ENCODE measurements around the gene DENND6B.

Gene DENND6B

DNA sequence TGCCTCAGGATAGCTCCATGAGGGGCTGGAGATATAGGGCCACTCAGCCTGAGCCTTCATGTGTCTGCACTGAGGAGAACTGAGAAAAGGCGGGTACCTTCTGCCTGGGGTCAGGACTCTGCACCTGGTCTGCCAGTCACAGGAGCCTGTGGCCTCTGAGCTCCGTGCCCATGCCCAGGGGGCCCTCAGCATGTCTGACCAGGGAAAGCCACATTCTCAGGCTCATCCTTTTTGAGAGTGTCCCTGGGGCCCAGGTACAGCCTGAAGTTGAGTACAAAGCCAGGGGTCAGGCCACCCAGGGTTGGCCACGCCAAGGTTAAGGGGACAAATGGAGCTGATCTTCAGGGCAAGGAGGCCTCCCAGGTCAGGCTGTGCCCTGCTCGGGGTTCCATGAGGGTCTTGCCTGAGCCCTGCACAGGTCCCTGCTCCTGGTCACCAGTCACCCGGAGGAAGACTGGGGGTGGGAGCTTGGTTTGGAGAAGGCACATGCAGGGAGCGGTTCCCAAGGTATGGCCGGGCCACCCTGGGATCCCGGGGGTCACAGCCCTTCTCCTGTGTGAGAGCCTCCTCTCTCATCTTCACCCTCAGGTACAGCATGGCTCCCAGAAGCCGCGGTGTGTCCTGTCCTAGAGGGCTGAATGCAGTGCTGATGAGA, 6.0 kb downstream of the DENND6B start:
- TF ChIP-seq CTCF (IDR thresholded peaks at IDR 0.05; ENCODE audit: low read length): no peak
- no peak for TF ChIP-seq EZH2 (IDR thresholded peaks at IDR 0.05; ENCODE audit: borderline replicate concordance, low read length)

DNA sequence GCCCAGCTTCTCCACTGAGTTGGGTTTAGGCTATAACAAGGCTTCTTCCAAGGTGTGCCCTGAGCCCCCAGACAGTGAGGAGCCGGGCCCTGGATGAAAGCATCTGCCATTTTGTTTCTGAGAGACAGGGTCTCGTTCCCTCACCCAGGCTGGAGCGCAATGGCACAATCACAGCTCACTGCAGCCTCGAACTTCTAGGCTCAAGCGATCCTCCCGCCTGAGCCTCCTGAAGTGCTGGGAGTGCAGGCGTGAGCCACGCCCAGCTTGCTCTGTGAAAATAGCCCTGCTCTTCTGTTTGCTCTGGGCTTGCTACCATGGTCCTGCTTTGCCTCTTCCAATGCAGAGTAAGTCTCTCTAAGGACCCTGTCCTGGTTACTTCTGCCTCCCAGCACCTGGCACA, 6.7 kb downstream of the DENND6B start:
- TF ChIP-seq EZH2 (IDR thresholded peaks at IDR 0.05; ENCODE audit: borderline replicate concordance, low read length) (no peak), CTCF (IDR thresholded peaks at IDR 0.05; ENCODE audit: low read length) (no peak)
- Histone ChIP-seq H3K9ac (ENCODE audit: low read length) (no peak overlapping the region), H3K9me2 (ENCODE audit: low read depth, low read length) (no peaks in the 10 kb centered on the region)

More for the DNA sequence above, 6.0 kb downstream of the DENND6B start:
- Histone ChIP-seq H3K36me3 (ENCODE audit: insufficient read depth, low read length) (no peaks in the 10 kb centered on the region), H2AFZ (ENCODE audit: low read length) (no peak overlapping the region), H3K27ac (ENCODE audit: low read depth, low read length, poor library complexity, severe bottlenecking) (no peak overlapping the region), H3K79me2 (ENCODE audit: insufficient read depth, low read length) (no peaks in the 10 kb centered on the region), H3K4me2 (ENCODE audit: low read length) (no peak overlapping the region), H3K4me1 (ENCODE audit: insufficient read depth, low read length, severe bottlenecking) (no peaks in the 10 kb centered on the region), H3K4me3 (ENCODE audit: low read depth, low read length, poor library complexity, severe bottlenecking) (no peak overlapping the region), H3K9me2 (ENCODE audit: low read depth, low read length) (no peaks in the 10 kb centered on the region), H3K27me3 (ENCODE audit: insufficient read depth, low read length) (peaks cover 7% of the 10 kb centered on the region; the same call in 1 of the 2 replicates), H4K20me1 (ENCODE audit: insufficient read depth, low read length) (no peaks in the 10 kb centered on the region), H3K9me3 (ENCODE audit: low read length) (no peaks in the 10 kb centered on the region), H3F3A (ENCODE audit: insufficient read depth, low read length) (no peaks in the 10 kb centered on the region), H3K9ac (ENCODE audit: low read length) (no peak overlapping the region)

GRCh38 chr22:50319503-50319951, 7.3 kb downstream of the DENND6B start:
- no peaks in the 10 kb centered on the region for H4K20me1 ChIP-seq (ENCODE audit: insufficient read depth, low read length)
- no peak overlapping the region for H3K9ac ChIP-seq (ENCODE audit: low read length)

More for the DNA sequence above, 6.7 kb downstream of the DENND6B start:
- H3K27me3 ChIP-seq (ENCODE audit: insufficient read depth, low read length): peaks cover 7% of the 10 kb centered on the region; the same call in 1 of the 2 replicates
- no peak overlapping the region for H3K4me2 ChIP-seq (ENCODE audit: low read length)
- no peaks in the 10 kb centered on the region for H3K9me3 ChIP-seq (ENCODE audit: low read length)
- H3K27ac ChIP-seq (ENCODE audit: low read depth, low read length, poor library complexity, severe bottlenecking): no peak overlapping the region
- H3F3A ChIP-seq (ENCODE audit: insufficient read depth, low read length): no peaks in the 10 kb centered on the region
- H3K4me3 ChIP-seq (ENCODE audit: low read depth, low read length, poor library complexity, severe bottlenecking): no peak overlapping the region
- no peak overlapping the region for H2AFZ ChIP-seq (ENCODE audit: low read length)
- H3K4me1 ChIP-seq (ENCODE audit: insufficient read depth, low read length, severe bottlenecking): peaks cover 4% of the 10 kb centered on the region
- no peaks in the 10 kb centered on the region for H3K36me3 ChIP-seq (ENCODE audit: insufficient read depth, low read length)
- H4K20me1 ChIP-seq (ENCODE audit: insufficient read depth, low read length): no peaks in the 10 kb centered on the region
- no peaks in the 10 kb centered on the region for H3K79me2 ChIP-seq (ENCODE audit: insufficient read depth, low read length)

More at GRCh38 chr22:50319503-50319951, 7.3 kb downstream of the DENND6B start:
- no peaks in the 10 kb centered on the region for H3F3A ChIP-seq (ENCODE audit: insufficient read depth, low read length)
- no peak overlapping the region for H2AFZ ChIP-seq (ENCODE audit: low read length)
- H3K79me2 ChIP-seq (ENCODE audit: insufficient read depth, low read length): no peaks in the 10 kb centered on the region
- H3K36me3 ChIP-seq (ENCODE audit: insufficient read depth, low read length): no peaks in the 10 kb centered on the region
- H3K9me3 ChIP-seq (ENCODE audit: low read length): no peaks in the 10 kb centered on the region
- H3K9me2 ChIP-seq (ENCODE audit: low read depth, low read length): no peaks in the 10 kb centered on the region
- no peak overlapping the region for H3K4me2 ChIP-seq (ENCODE audit: low read length)
- H3K27ac ChIP-seq (ENCODE audit: low read depth, low read length, poor library complexity, severe bottlenecking): no peak overlapping the region
- no peak overlapping the region for H3K4me3 ChIP-seq (ENCODE audit: low read depth, low read length, poor library complexity, severe bottlenecking)
- TF ChIP-seq EZH2 (IDR thresholded peaks at IDR 0.05; ENCODE audit: borderline replicate concordance, low read length) (no peak), CTCF (IDR thresholded peaks at IDR 0.05; ENCODE audit: low read length) (no peak)
- peaks cover 10% of the 10 kb centered on the region for H3K4me1 ChIP-seq (ENCODE audit: insufficient read depth, low read length, severe bottlenecking)
- peaks cover 7% of the 10 kb centered on the region; the same call in 1 of the 2 replicates for H3K27me3 ChIP-seq (ENCODE audit: insufficient read depth, low read length)
